B cell (primary cell): ENCODE measurements around the gene HOXD9.

Experiments used
- CTCF ChIP-seq: fragments of 200-600 bp; IDR thresholded peaks from one replicate; pipeline ENCODE4 v1.8.0; 2022; ENCODE audit warnings: antibody characterized with exemption, mild to moderate bottlenecking
- EZH2 ChIP-seq: IDR thresholded peaks from 2 replicates; pipeline ENCODE4 v1.6.1; 2012; ENCODE audit warnings: borderline replicate concordance, low read depth, mild to moderate bottlenecking, moderate library complexity, low read length; ENCODE audit not compliant: insufficient read depth, poor library complexity, severe bottlenecking

GRCh38 chr2:176081837-176082524, 40.5 kb upstream of the HOXD9 start:
- no peak for TF ChIP-seq CTCF
- no peak for TF ChIP-seq EZH2
